Keratinocyte (primary cell): ENCODE measurements around the gene ECEL1.

Experiments
- EZH2 ChIP-seq: IDR thresholded peaks from one replicate; pipeline ENCODE4 v1.6.1; 2012; ENCODE audit warnings: inconsistent platforms, mild to moderate bottlenecking, low read length, moderate library complexity
- TF ChIP-seq, protein P1 (sequence below), 3 experiments: IDR thresholded peaks in 1 of 3; conservative IDR thresholded peaks in 1 of 3; optimal IDR thresholded peaks in 1 of 3; 2 replicates in 2 of 3; 3 replicates in 1 of 3; pipeline versions ENCODE3 to v1.5.1; 2011; ENCODE audit warnings: low read length in 3 of 3, mild to moderate bottlenecking in 3 of 3, moderate library complexity in 2 of 3, control low read depth in 1 of 3, inconsistent platforms in 1 of 3; ENCODE audit not compliant: insufficient read depth in 2 of 3; ENCODE audit errors: extremely low read depth in 1 of 3

DNA sequence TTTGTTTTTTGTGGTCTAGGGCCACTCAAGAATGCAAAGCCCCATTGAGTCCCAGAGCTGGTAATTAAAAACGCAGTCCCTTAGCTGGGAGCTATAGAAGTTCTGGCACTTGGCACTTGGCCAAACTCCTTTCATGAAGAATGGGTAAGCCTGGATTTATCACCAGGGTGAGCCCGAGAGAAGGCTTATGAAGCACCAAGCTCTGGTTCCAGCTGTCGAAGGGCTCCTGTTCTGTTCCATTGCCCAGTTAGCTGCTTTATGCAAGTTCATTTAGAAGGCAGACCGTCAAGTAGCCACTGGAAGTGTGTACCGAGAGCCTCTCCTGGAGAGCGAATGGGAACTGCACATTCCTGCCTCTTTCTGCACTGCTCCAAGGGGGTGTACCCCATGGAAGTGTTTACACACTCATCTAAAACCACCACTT is 14.2 kb downstream of the ECEL1 start:
- TF ChIP-seq, protein P1, sequence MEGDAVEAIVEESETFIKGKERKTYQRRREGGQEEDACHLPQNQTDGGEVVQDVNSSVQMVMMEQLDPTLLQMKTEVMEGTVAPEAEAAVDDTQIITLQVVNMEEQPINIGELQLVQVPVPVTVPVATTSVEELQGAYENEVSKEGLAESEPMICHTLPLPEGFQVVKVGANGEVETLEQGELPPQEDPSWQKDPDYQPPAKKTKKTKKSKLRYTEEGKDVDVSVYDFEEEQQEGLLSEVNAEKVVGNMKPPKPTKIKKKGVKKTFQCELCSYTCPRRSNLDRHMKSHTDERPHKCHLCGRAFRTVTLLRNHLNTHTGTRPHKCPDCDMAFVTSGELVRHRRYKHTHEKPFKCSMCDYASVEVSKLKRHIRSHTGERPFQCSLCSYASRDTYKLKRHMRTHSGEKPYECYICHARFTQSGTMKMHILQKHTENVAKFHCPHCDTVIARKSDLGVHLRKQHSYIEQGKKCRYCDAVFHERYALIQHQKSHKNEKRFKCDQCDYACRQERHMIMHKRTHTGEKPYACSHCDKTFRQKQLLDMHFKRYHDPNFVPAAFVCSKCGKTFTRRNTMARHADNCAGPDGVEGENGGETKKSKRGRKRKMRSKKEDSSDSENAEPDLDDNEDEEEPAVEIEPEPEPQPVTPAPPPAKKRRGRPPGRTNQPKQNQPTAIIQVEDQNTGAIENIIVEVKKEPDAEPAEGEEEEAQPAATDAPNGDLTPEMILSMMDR (optimal IDR thresholded peaks at IDR 0.05 in 1 of 3, IDR thresholded peaks at IDR 0.05 in 1 of 3, conservative IDR thresholded peaks at IDR 0.05 in 1 of 3; ENCODE audit: extremely low read depth in 1 of 3, insufficient read depth in 2 of 3, low read length in 3 of 3), result no peak
- no peak for TF ChIP-seq EZH2
